ENCODE results near the gene PRSS33. TPM values are rescaled to one million over a fixed set of nuclear protein-coding genes. Genes with fewer than 3 reads are reported as not detected.

The PRSS33 gene
- polyA plus RNA-seq, 1 of the 3 experiments (the other 2 are of a cell fraction), result not detected

DNA sequence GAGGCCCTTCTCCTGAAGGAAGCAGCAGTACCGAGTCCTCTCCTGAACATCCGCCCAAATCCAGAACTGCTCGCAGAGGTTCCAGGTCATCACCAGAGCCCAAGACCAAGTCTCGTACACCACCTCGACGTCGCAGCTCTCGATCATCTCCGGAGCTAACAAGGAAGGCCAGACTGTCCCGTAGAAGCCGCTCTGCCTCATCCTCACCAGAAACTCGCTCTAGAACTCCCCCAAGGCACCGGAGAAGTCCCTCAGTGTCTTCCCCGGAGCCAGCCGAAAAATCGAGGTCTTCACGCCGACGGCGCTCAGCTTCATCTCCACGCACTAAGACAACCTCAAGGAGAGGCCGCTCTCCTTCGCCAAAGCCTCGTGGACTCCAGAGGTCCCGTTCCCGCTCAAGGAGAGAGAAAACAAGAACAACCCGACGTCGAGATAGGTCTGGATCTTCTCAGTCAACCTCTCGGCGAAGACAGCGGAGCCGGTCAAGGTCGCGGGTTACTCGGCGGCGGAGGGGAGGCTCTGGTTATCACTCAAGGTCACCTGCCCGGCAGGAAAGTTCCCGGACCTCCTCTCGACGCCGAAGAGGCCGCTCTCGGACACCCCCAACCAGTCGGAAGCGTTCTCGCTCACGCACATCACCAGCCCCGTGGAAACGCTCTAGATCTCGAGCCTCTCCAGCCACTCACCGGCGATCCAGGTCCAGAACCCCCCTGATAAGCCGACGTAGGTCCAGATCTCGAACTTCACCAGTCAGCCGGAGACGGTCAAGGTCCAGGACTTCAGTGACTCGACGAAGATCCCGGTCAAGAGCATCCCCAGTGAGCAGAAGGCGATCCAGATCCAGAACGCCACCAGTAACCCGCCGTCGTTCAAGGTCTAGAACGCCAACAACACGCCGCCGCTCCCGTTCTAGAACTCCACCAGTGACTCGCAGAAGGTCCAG is 21.6 kb downstream of the PRSS33 start:
- no peak overlapping the region for H3K4me2 ChIP-seq
- H3K27me3 ChIP-seq (ENCODE audit: insufficient read depth), result no peaks in the 10 kb centered on the region
- H3K79me2 ChIP-seq (ENCODE audit: insufficient read depth), result peaks cover 83% of the 10 kb centered on the region
- H2AFZ ChIP-seq (ENCODE audit: low read depth), result no peak overlapping the region
- H3F3A ChIP-seq (replicated peaks; ENCODE audit: insufficient read depth), result peaks cover 16% of the 10 kb centered on the region
- no peak overlapping the region for H3K9ac ChIP-seq
- no peak overlapping the region; a peak in 1 of 4 replicates for H3K4me3 ChIP-seq (ENCODE audit: low read depth in 2 of 2, low read length in 1 of 2)
- peaks cover 75 to 99% of the 10 kb centered on the region in 2 experiments for H3K36me3 ChIP-seq (replicated peaks in 1 of 2; ENCODE audit: control insufficient read depth in 1 of 2, insufficient read depth in 2 of 2, low read length in 1 of 2)
- no peak overlapping the region for H3K27ac ChIP-seq (ENCODE audit: low read depth in 2 of 2, low read length in 1 of 2)
- H4K20me1 ChIP-seq (ENCODE audit: insufficient read depth), result peaks cover 82% of the 10 kb centered on the region
- H3K9me2 ChIP-seq, result no peaks in the 10 kb centered on the region
- H3K4me1 ChIP-seq (ENCODE audit: control insufficient read depth in 1 of 2, insufficient read depth in 2 of 2, low read depth in 1 of 2, low read length in 1 of 2), result no peaks in the 10 kb centered on the region
- no peak for DNase-seq
- WGBS (ENCODE audit: low lambda C conversion rate), result 98% methylated on average over 72 of the region's 73 CpGs
- TF ChIP-seq, protein P1, sequence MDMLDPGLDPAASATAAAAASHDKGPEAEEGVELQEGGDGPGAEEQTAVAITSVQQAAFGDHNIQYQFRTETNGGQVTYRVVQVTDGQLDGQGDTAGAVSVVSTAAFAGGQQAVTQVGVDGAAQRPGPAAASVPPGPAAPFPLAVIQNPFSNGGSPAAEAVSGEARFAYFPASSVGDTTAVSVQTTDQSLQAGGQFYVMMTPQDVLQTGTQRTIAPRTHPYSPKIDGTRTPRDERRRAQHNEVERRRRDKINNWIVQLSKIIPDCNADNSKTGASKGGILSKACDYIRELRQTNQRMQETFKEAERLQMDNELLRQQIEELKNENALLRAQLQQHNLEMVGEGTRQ (IDR thresholded peaks at IDR 0.05; ENCODE audit: borderline replicate concordance, low read depth, low read length), result no peak
- TF ChIP-seq RCOR1 (IDR thresholded peaks at IDR 0.05; ENCODE audit: low read length), result no peak
- no peak for TF ChIP-seq MXI1 (IDR thresholded peaks at IDR 0.05; ENCODE audit: low read depth, low read length)
- no peak for TF ChIP-seq POLR2AphosphoS5 (IDR thresholded peaks at IDR 0.05; ENCODE audit: low read depth, low read length)
- TF ChIP-seq, protein P2, sequence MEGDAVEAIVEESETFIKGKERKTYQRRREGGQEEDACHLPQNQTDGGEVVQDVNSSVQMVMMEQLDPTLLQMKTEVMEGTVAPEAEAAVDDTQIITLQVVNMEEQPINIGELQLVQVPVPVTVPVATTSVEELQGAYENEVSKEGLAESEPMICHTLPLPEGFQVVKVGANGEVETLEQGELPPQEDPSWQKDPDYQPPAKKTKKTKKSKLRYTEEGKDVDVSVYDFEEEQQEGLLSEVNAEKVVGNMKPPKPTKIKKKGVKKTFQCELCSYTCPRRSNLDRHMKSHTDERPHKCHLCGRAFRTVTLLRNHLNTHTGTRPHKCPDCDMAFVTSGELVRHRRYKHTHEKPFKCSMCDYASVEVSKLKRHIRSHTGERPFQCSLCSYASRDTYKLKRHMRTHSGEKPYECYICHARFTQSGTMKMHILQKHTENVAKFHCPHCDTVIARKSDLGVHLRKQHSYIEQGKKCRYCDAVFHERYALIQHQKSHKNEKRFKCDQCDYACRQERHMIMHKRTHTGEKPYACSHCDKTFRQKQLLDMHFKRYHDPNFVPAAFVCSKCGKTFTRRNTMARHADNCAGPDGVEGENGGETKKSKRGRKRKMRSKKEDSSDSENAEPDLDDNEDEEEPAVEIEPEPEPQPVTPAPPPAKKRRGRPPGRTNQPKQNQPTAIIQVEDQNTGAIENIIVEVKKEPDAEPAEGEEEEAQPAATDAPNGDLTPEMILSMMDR (IDR thresholded peaks at IDR 0.05), result no peak
- no peak for TF ChIP-seq RXRA (IDR thresholded peaks at IDR 0.05; ENCODE audit: borderline replicate concordance, low read depth)
- no peak for TF ChIP-seq NFIC (IDR thresholded peaks at IDR 0.05; ENCODE audit: borderline replicate concordance)
- TF ChIP-seq EZH2phosphoT487 (IDR thresholded peaks at IDR 0.05; ENCODE audit: borderline replicate concordance, low read depth), result no peak
- TF ChIP-seq FOXM1 (IDR thresholded peaks at IDR 0.05; ENCODE audit: low read depth), result no peak
- TF ChIP-seq, protein P3, sequence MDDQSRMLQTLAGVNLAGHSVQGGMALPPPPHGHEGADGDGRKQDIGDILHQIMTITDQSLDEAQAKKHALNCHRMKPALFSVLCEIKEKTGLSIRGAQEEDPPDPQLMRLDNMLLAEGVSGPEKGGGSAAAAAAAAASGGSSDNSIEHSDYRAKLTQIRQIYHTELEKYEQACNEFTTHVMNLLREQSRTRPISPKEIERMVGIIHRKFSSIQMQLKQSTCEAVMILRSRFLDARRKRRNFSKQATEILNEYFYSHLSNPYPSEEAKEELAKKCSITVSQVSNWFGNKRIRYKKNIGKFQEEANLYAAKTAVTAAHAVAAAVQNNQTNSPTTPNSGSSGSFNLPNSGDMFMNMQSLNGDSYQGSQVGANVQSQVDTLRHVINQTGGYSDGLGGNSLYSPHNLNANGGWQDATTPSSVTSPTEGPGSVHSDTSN (IDR thresholded peaks at IDR 0.05), result no peak
- TF ChIP-seq, protein P4, sequence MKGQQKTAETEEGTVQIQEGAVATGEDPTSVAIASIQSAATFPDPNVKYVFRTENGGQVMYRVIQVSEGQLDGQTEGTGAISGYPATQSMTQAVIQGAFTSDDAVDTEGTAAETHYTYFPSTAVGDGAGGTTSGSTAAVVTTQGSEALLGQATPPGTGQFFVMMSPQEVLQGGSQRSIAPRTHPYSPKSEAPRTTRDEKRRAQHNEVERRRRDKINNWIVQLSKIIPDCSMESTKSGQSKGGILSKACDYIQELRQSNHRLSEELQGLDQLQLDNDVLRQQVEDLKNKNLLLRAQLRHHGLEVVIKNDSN (IDR thresholded peaks at IDR 0.05; ENCODE audit: borderline replicate concordance, low read depth), result no peak
- no peak for TF ChIP-seq ELF1 (IDR thresholded peaks at IDR 0.05)
- TF ChIP-seq JUND (IDR thresholded peaks at IDR 0.05), result no peak
- no peak for TF ChIP-seq NRF1 (IDR thresholded peaks at IDR 0.05; ENCODE audit: low read depth, low read length)
- no peak for TF ChIP-seq GABPA (IDR thresholded peaks at IDR 0.05; ENCODE audit: low read depth)
- POLR2A ChIA-PET, result interaction anchor here (0.6 kb wide), 1 partner anchor 44 kb away, joined by 3 read pairs; no protein-coding TSS in a partner anchor
- H3K9me3 ChIP-seq, result no peaks in the 10 kb centered on the region
- CTCF ChIA-PET, result interaction anchor here (1.5 kb wide), 1 partner anchor 103 kb away, joined by 5 read pairs; no protein-coding TSS in a partner anchor

Data from SK-N-SH (cell line).